B cell (primary cell): ENCODE results near the gene TMEM132D. TPM values are rescaled to one million over a fixed set of nuclear protein-coding genes. Genes with fewer than 3 reads are reported as not detected.

Experiments used
- ATAC-seq: fragments of 200-7000 bp; cut with Tn5 transposase; one replicate; pipeline ENCODE4 v1.10.0; 2021; ENCODE audit warnings: low read depth, mild to moderate bottlenecking, moderate number of reproducible peaks, moderate library complexity
- CTCF ChIA-PET: fragments of 350-600 bp; sonication (Branson Sonifier 250); formaldehyde crosslinking; loops from one replicate; lab custom pipeline; 2021; ENCODE audit warnings: antibody characterized with exemption, inconsistent platforms; lab: Charles Lee
- POLR2A ChIA-PET: fragments of 350-600 bp; sonication (Branson Sonifier 250); formaldehyde crosslinking; loops from one replicate; lab custom pipeline; 2021; ENCODE audit warnings: antibody characterized with exemption; lab: Charles Lee
- DNase-seq: peaks from one replicate; pipeline ENCODE4 v3.0.0; 2013
- H2AFZ ChIP-seq: 2 replicates; pipeline ENCODE4 v1.6.1; 2012; ENCODE audit warnings: mild to moderate bottlenecking, low read depth, low read length; ENCODE audit not compliant: insufficient read depth, poor library complexity, severe bottlenecking
- H3K27ac ChIP-seq, 2 donors: 1 replicate in 1 of 2; 2 replicates in 1 of 2; pipeline ENCODE4 v1.5.1; 2012 to 2013; ENCODE audit warnings: low read length in 2 of 2, mild to moderate bottlenecking in 2 of 2, moderate library complexity in 1 of 2
- H3K27me3 ChIP-seq, 4 experiments: fragments of 200-600 bp in 1 of 4; sonication (generic) in 1 of 4; replicated peaks in 1 of 4; 1 replicate in 2 of 4; 2 replicates in 2 of 4; pipeline versions ENCODE4 v1.6.1 to v1.7.0; 2013 to 2016; ENCODE audit warnings: low read length in 3 of 4, mild to moderate bottlenecking in 2 of 4, mixed read lengths in 1 of 4, moderate library complexity in 1 of 4; ENCODE audit not compliant: insufficient read depth in 4 of 4, control insufficient read depth in 3 of 4; ENCODE audit errors: control extremely low read depth in 1 of 4
- H3K36me3 ChIP-seq, 2 experiments: replicated peaks in 1 of 2; 1 replicate in 1 of 2; 2 replicates in 1 of 2; pipeline versions ENCODE4 v1.6.1 to v1.7.1; 2013; ENCODE audit warnings: low read length in 1 of 2; ENCODE audit not compliant: insufficient read depth in 2 of 2, control insufficient read depth in 1 of 2; ENCODE audit errors: control extremely low read depth in 1 of 2, extremely low read depth in 1 of 2
- H3K4me1 ChIP-seq, 2 donors: fragments of 200-600 bp in 1 of 2; sonication (generic) in 1 of 2; 1 replicate in 1 of 2; 2 replicates in 1 of 2; pipeline versions ENCODE4 v1.5.1 to v1.6.1; 2013 to 2017; ENCODE audit warnings: low read length in 2 of 2; ENCODE audit not compliant: control insufficient read depth in 2 of 2, insufficient read depth in 2 of 2
- H3K4me2 ChIP-seq: replicated peaks from 2 replicates; pipeline ENCODE3; 2012; ENCODE audit warnings: mild to moderate bottlenecking, low read depth, low read length; ENCODE audit not compliant: poor library complexity, severe bottlenecking
- H3K4me3 ChIP-seq, 5 experiments: fragments of 200-600 bp in 1 of 5; sonication (generic) in 1 of 5; 1 replicate in 3 of 5; 2 replicates in 2 of 5; pipeline versions ENCODE4 v1.5.1 to v1.7.0; 2011 to 2016; ENCODE audit warnings: low read length in 4 of 5, mild to moderate bottlenecking in 4 of 5, low read depth in 2 of 5, control low read depth in 1 of 5, moderate library complexity in 1 of 5; ENCODE audit not compliant: insufficient read depth in 1 of 5; ENCODE audit errors: control extremely low read depth in 1 of 5, extremely low read depth in 1 of 5
- H3K79me2 ChIP-seq: fragments of 200-600 bp; sonication (generic); one replicate; pipeline ENCODE4 v1.6.0; 2016; ENCODE audit warnings: low read length; ENCODE audit not compliant: control insufficient read depth, insufficient read depth
- H3K9ac ChIP-seq: fragments of 200-600 bp; sonication (generic); 2 replicates; pipeline ENCODE4 v1.6.1; 2017; ENCODE audit warnings: mild to moderate bottlenecking, low read length, moderate library complexity
- H3K9me3 ChIP-seq, 3 donors: one replicate each; pipeline versions ENCODE4 v1.6.1 to v1.7.1; 2013; ENCODE audit warnings: low read length in 2 of 3; ENCODE audit not compliant: control insufficient read depth in 2 of 3, insufficient read depth in 1 of 3; ENCODE audit errors: control extremely low read depth in 1 of 3
- H4K20me1 ChIP-seq: 2 replicates; pipeline ENCODE4 v1.6.0; 2012; ENCODE audit warnings: mild to moderate bottlenecking, low read length; ENCODE audit not compliant: insufficient read depth, control insufficient read depth, poor library complexity, severe bottlenecking
- H3K27ac Mint-ChIP-seq: one replicate; pipeline ENCODE4 v1.8.0; 2021; ENCODE audit warnings: mixed read lengths
- H3K27me3 Mint-ChIP-seq: one replicate; pipeline ENCODE4 v1.8.0; 2021; ENCODE audit warnings: mixed read lengths
- H3K4me1 Mint-ChIP-seq: one replicate; pipeline ENCODE4 v1.8.0; 2021; ENCODE audit warnings: mixed read lengths
- H3K4me3 Mint-ChIP-seq: one replicate; pipeline ENCODE4 v1.8.0; 2021; ENCODE audit warnings: mixed read lengths
- H3K9me3 Mint-ChIP-seq: one replicate; pipeline ENCODE4 v1.8.0; 2022; ENCODE audit warnings: mixed read lengths; ENCODE audit not compliant: insufficient read depth
- CTCF ChIP-seq: fragments of 200-600 bp; IDR thresholded peaks from one replicate; pipeline ENCODE4 v1.8.0; 2022; ENCODE audit warnings: antibody characterized with exemption, mild to moderate bottlenecking
- EZH2 ChIP-seq: IDR thresholded peaks from 2 replicates; pipeline ENCODE4 v1.6.1; 2012; ENCODE audit warnings: borderline replicate concordance, low read depth, mild to moderate bottlenecking, moderate library complexity, low read length; ENCODE audit not compliant: insufficient read depth, poor library complexity, severe bottlenecking
- WGBS: methylation state at CpG from one replicate; pipeline ENCODE4 v1.1.5; 2013; ENCODE audit warnings: missing lambda C conversion rate; ENCODE audit not compliant: insufficient coverage; 5-methylcytosine and 5-hydroxymethylcytosine counted together
- intact Hi-C: fragments of 100-400 bp; cut with micrococcal nuclease; formaldehyde crosslinking; loops from one replicate; pipeline ENCODE4 v1.10.0; 2022
- polyA plus RNA-seq: library from polyadenylated mRNA; depleted of rRNA; stranded (reverse); fragments of >200 nt; gene quantifications from 2 replicates; pipeline ENCODE4 v1.2.3, GENCODE V29; 2012
- total RNA-seq, 2 donors: library from RNA; stranded (reverse); fragments of 120-200 nt in 1 of 2; gene quantifications; 1 replicate in 1 of 2; 2 replicates in 1 of 2; pipeline versions ENCODE4 v1.2.3 to v1.2.4, GENCODE V29; 2013 to 2022

The TMEM132D gene
- total and polyA plus RNA-seq, 2 donors (not counting 1 experiment from before 2014, with no cell fraction given): not detected

- POLR2A ChIA-PET: no interaction called here
- H3K27me3 Mint-ChIP-seq: no peaks in the 10 kb centered on the region
- Histone ChIP-seq H3K9ac (no peak overlapping the region), H4K20me1 (no peaks in the 10 kb centered on the region), H3K4me3 (no peak overlapping the region), H3K79me2 (no peaks in the 10 kb centered on the region), H3K4me1 (no peaks in the 10 kb centered on the region), H3K27ac (no peak overlapping the region), H3K36me3 (no peaks in the 10 kb centered on the region), H3K9me3 (peaks cover 0 to 15% (median 0%) of the 10 kb centered on the region in 3 donors), H3K27me3 (peaks cover 0 to 3% (median 0%) of the 10 kb centered on the region in 4 experiments), H2AFZ (no peak overlapping the region), H3K4me2 (no peak overlapping the region)
- peaks cover 5% of the 10 kb centered on the region for H3K9me3 Mint-ChIP-seq
- intact Hi-C loops: no loop called here
- WGBS: 57% methylated on average over 2 of the region's 4 CpGs
- DNase-seq (no peak), ATAC-seq (no peak)
- H3K4me3 Mint-ChIP-seq: no peak overlapping the region
- H3K27ac Mint-ChIP-seq: no peak overlapping the region
- CTCF ChIA-PET: no interaction called here
- no peak for TF ChIP-seq CTCF
- no peak for TF ChIP-seq EZH2
- no peaks in the 10 kb centered on the region for H3K4me1 Mint-ChIP-seq
These were observed 742.3 kb downstream of the TMEM132D start for GRCh38 chr12:129161511-129161910.

- DNase-seq (no peak), ATAC-seq (no peak)
- no peak overlapping the region for H3K27ac Mint-ChIP-seq
- intact Hi-C loops: no loop called here
- no peaks in the 10 kb centered on the region for H3K27me3 Mint-ChIP-seq
- H3K9ac ChIP-seq: no peak overlapping the region
- no peaks in the 10 kb centered on the region for H3K4me1 Mint-ChIP-seq
- peaks cover 5% of the 10 kb centered on the region for H3K9me3 Mint-ChIP-seq
- H3K4me3 ChIP-seq: no peak overlapping the region
- no peaks in the 10 kb centered on the region for H3K36me3 ChIP-seq
- peaks cover 0 to 3% (median 0%) of the 10 kb centered on the region in 4 experiments for H3K27me3 ChIP-seq
- CTCF ChIA-PET: no interaction called here
- no peak overlapping the region for H3K4me3 Mint-ChIP-seq
- H2AFZ ChIP-seq: no peak overlapping the region
- H3K4me1 ChIP-seq: no peaks in the 10 kb centered on the region
- no peak overlapping the region for H3K27ac ChIP-seq
- H3K79me2 ChIP-seq: no peaks in the 10 kb centered on the region
- H3K9me3 ChIP-seq: peaks cover 0 to 15% (median 0%) of the 10 kb centered on the region in 3 donors
- no peaks in the 10 kb centered on the region for H4K20me1 ChIP-seq
- no peak for TF ChIP-seq CTCF
- no peak for TF ChIP-seq EZH2
- no peak overlapping the region for H3K4me2 ChIP-seq
- POLR2A ChIA-PET: no interaction called here
These were observed 743.5 kb downstream of the TMEM132D start for GRCh38 chr12:129160282-129160681.
